H1 (cell line): Measurements from ENCODE around the gene WDR31. TPM values are rescaled to one million over a fixed set of nuclear protein-coding genes. Genes with fewer than 3 reads are reported as not detected.

Experiments
- CBX8 ChIP-seq: fragments of 300-800, 300-1000 bp; sonication (generic); IDR thresholded peaks from 2 replicates; pipeline ENCODE4 v1.7.1; 2016; ENCODE audit warnings: low read depth, low read length, borderline replicate concordance
- GABPA ChIP-seq: IDR thresholded peaks from 2 replicates; pipeline ENCODE4 v1.6.1; 2011; ENCODE audit warnings: mild to moderate bottlenecking, low read length, moderate library complexity, borderline replicate concordance; ENCODE audit not compliant: insufficient read depth
- HDAC2 ChIP-seq, 2 experiments: fragments of 300-600 bp in 1 of 2; sonication (generic) in 1 of 2; IDR thresholded peaks; 2 replicates each; pipeline ENCODE4 v1.6.1; 2011 to 2012; ENCODE audit warnings: low read depth in 2 of 2, low read length in 2 of 2, mild to moderate bottlenecking in 2 of 2, moderate library complexity in 2 of 2, borderline replicate concordance in 1 of 2, inconsistent platforms in 1 of 2
- POLR2A ChIP-seq, 2 experiments: IDR thresholded peaks; 1 replicate in 1 of 2; 2 replicates in 1 of 2; pipeline ENCODE4 v1.6.1; 2011; ENCODE audit warnings: low read depth in 2 of 2, low read length in 2 of 2, mild to moderate bottlenecking in 2 of 2; ENCODE audit errors: control extremely low read depth in 1 of 2
- POU5F1 ChIP-seq: IDR thresholded peaks from 2 replicates; pipeline ENCODE4 v1.6.1; 2011; ENCODE audit warnings: low read depth, mild to moderate bottlenecking, low read length, moderate library complexity
- RBBP5 ChIP-seq: IDR thresholded peaks from 2 replicates; pipeline ENCODE4 v1.7.1; 2012; ENCODE audit warnings: low read depth, mild to moderate bottlenecking, inconsistent platforms, low read length, moderate library complexity, borderline replicate concordance
- SAP30 ChIP-seq: fragments of 300-600 bp; sonication (generic); IDR thresholded peaks from 2 replicates; pipeline ENCODE4 v1.7.1; 2012; ENCODE audit warnings: low read length, moderate library complexity, mild to moderate bottlenecking, inconsistent platforms; ENCODE audit not compliant: insufficient read depth, insufficient replicate concordance
- SP2 ChIP-seq: IDR thresholded peaks from 2 replicates; pipeline ENCODE4 v1.6.1; 2012; ENCODE audit warnings: mild to moderate bottlenecking, low read length, inconsistent platforms
- SRF ChIP-seq: IDR thresholded peaks from 2 replicates; pipeline ENCODE4 v1.6.1; 2011; ENCODE audit warnings: mild to moderate bottlenecking, low read depth, low read length, moderate library complexity
- TAF7 ChIP-seq: optimal IDR thresholded peaks from 2 replicates; pipeline ENCODE3; 2011; ENCODE audit warnings: low read depth, mild to moderate bottlenecking, inconsistent platforms, low read length, moderate library complexity, borderline replicate concordance
- polyA plus RNA-seq, 7 experiments: library from polyadenylated mRNA; depleted of rRNA in 3 of 7; stranded (reverse) in 5 of 7; unstranded in 2 of 7; fragments of >200 nt in 5 of 7; fragments of 200-250 nt in 2 of 7; gene quantifications; 1 replicate in 5 of 7; 2 replicates in 1 of 7; 4 replicates in 1 of 7; pipeline versions ENCODE4 v1.2.1 to v1.2.3, GENCODE V29; 2011 to 2013; ENCODE audit warnings: missing spikeins in 2 of 7, mixed read lengths in 2 of 7
- total RNA-seq: library from RNA; stranded (reverse); fragmentation: NEBNext Ultra II Directional; extraction: Animal tissue kit (Norgen Biotek cat#: 25700); gene quantifications from 2 replicates; pipeline ENCODE4 v1.2.1, GENCODE V29; 2021
- TF ChIP-seq, protein P1 (sequence below), 3 experiments: IDR thresholded peaks; 1 replicate in 2 of 3; 2 replicates in 1 of 3; pipeline versions ENCODE4 v1.5.1 to v1.6.1; 2011; ENCODE audit warnings: low read length in 3 of 3, mild to moderate bottlenecking in 3 of 3, inconsistent platforms in 2 of 3, low read depth in 1 of 3, moderate library complexity in 1 of 3; ENCODE audit not compliant: insufficient read depth in 1 of 3; ENCODE audit errors: control extremely low read depth in 1 of 3

The WDR31 gene
- total and polyA plus RNA-seq, 2 of the 8 experiments (the other 6 are each of a cell fraction or from before 2014, with no cell fraction given): 0.27 to 0.28 TPM

DNA sequence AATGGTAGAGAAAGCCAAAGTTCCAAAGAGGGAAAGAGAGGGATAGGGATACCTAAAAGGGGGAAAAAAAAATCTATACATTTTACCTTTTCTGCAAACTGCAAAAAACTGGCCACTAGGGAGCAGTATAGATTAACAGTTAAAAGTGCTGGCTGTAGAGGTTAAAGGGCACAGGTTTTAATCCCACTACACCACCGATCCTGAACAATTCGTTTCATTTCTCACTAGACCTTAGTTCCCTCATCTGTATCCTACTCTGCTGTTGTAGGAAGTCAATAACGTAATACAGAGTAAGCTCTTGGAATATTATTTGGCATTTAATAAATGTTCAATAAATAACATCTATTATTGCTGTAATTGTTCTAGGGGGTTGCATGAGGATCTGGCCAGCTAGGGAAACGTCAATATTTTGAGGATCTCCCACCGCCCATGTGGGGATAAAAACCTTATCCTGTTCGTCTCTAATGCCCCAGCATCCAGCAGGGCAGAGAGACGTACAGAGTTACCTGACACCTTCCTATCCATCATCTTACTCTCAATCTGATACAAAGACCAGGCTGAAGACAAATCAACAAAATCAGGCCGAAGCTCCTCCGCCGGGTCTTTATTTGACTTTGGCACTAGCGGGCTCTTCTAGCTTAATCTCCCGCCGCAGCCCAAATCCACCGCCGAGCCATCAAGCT is 65.5 kb downstream of the WDR31 start (continued):
- TF ChIP-seq GABPA (no peak), SRF (no peak), POU5F1 (no peak), RBBP5 (no peak), SAP30 (peak; percentile 74), CBX8 (no peak), HDAC2 (IDR thresholded peaks at IDR 0.05; ENCODE audit: borderline replicate concordance in 1 of 2, low read depth in 2 of 2, low read length in 2 of 2) (0 out of 4 replicates have a peak, but pooled peaks of 1 of the 2 experiments have one; percentile 15), SP2 (no peak), TAF7 (no peak), POLR2A (IDR thresholded peaks at IDR 0.05; ENCODE audit: control extremely low read depth in 1 of 2, low read depth in 2 of 2, low read length in 2 of 2) (no peak)
- TF ChIP-seq, protein P1, sequence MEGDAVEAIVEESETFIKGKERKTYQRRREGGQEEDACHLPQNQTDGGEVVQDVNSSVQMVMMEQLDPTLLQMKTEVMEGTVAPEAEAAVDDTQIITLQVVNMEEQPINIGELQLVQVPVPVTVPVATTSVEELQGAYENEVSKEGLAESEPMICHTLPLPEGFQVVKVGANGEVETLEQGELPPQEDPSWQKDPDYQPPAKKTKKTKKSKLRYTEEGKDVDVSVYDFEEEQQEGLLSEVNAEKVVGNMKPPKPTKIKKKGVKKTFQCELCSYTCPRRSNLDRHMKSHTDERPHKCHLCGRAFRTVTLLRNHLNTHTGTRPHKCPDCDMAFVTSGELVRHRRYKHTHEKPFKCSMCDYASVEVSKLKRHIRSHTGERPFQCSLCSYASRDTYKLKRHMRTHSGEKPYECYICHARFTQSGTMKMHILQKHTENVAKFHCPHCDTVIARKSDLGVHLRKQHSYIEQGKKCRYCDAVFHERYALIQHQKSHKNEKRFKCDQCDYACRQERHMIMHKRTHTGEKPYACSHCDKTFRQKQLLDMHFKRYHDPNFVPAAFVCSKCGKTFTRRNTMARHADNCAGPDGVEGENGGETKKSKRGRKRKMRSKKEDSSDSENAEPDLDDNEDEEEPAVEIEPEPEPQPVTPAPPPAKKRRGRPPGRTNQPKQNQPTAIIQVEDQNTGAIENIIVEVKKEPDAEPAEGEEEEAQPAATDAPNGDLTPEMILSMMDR (IDR thresholded peaks at IDR 0.05; ENCODE audit: control extremely low read depth in 1 of 3, insufficient read depth in 1 of 3, low read depth in 1 of 3, low read length in 3 of 3): peak in 2 of 3 experiments; percentile 42 to 68; a peak in 2 of 4 replicates
